ENCODE measurements around the gene ANKRD30BL.
"Not testable (repeated sequence)": the region's sequence is repeated elsewhere in the genome, so short reads cannot be mapped to it uniquely, and the experiment has no call there.

The ANKRD30BL gene

GRCh38 chr2:132146774-132147173 lies 15.0 kb downstream of the ANKRD30BL start:
- not testable (repeated sequence) for H3K4me1 ChIP-seq (ENCODE audit: insufficient read depth, low read length, poor library complexity, severe bottlenecking); H3K4me2 ChIP-seq (ENCODE audit: low read depth, low read length, poor library complexity, severe bottlenecking); H3K27me3 ChIP-seq (ENCODE audit: insufficient read depth, low read length, poor library complexity, severe bottlenecking); H2AFZ ChIP-seq (ENCODE audit: low read length); H3K9me2 ChIP-seq (replicated peaks; ENCODE audit: low read depth, low read length); H4K20me1 ChIP-seq (ENCODE audit: insufficient read depth, low read length, poor library complexity, severe bottlenecking); H3K36me3 ChIP-seq (ENCODE audit: insufficient read depth, low read length); H3K79me2 ChIP-seq (ENCODE audit: insufficient read depth, low read length); H3K9me3 ChIP-seq (ENCODE audit: insufficient read depth, low read depth, low read length); H3K4me3 ChIP-seq (ENCODE audit: low read length, poor library complexity, severe bottlenecking); H3F3A ChIP-seq (ENCODE audit: low read depth); H3K9ac ChIP-seq (ENCODE audit: low read depth, low read length, poor library complexity, severe bottlenecking)
- TF ChIP-seq CTCF (conservative IDR thresholded peaks at IDR 0.05; ENCODE audit: low read length), result peak; percentile 53

Measured in Loucy (cell line).